Activated CD4-positive, alpha-beta T cell treated with anti-CD3 and anti-CD28 coated beads for 36 hours (primary cell): ENCODE measurements around the gene ABCB10. TPM values are rescaled to one million over a fixed set of nuclear protein-coding genes. Genes with fewer than 3 reads are reported as not detected.

Experiments
- ATAC-seq: fragments of 200-7000 bp; cut with Tn5 transposase; one replicate; pipeline ENCODE4 v1.10.0; 2021; ENCODE audit warnings: mild to moderate bottlenecking, moderate library complexity
- CTCF ChIA-PET: fragments of 350-600 bp; sonication (Branson Sonifier 250); formaldehyde crosslinking; loops from one replicate; lab custom pipeline; 2021; ENCODE audit warnings: antibody characterized with exemption; lab: Charles Lee
- POLR2A ChIA-PET: fragments of 350-600 bp; sonication (Branson Sonifier 250); formaldehyde crosslinking; loops from one replicate; lab custom pipeline; 2021; ENCODE audit warnings: antibody characterized with exemption, inconsistent platforms; lab: Charles Lee
- DNase-seq: peaks from one replicate; pipeline ENCODE4 v3.0.0-alpha.2; 2020
- H3K27ac Mint-ChIP-seq: one replicate; pipeline ENCODE4 v1.8.0; 2021; ENCODE audit warnings: mixed read lengths
- H3K27me3 Mint-ChIP-seq: one replicate; pipeline ENCODE4 v1.8.0; 2021; ENCODE audit warnings: mixed read lengths
- H3K36me3 Mint-ChIP-seq: one replicate; pipeline ENCODE4 v1.8.0; 2021; ENCODE audit warnings: low read depth, mixed read lengths
- H3K4me1 Mint-ChIP-seq: one replicate; pipeline ENCODE4 v1.8.0; 2021; ENCODE audit warnings: mixed read lengths
- H3K4me3 Mint-ChIP-seq: one replicate; pipeline ENCODE4 v1.8.0; 2021; ENCODE audit warnings: mild to moderate bottlenecking, moderate library complexity, mixed read lengths
- H3K9me3 Mint-ChIP-seq: one replicate; pipeline ENCODE4 v1.8.0; 2021; ENCODE audit warnings: low read depth, mixed read lengths
- intact Hi-C, 2 experiments: fragments of 100-400 bp; cut with DNase I in 1 of 2; cut with micrococcal nuclease in 1 of 2; formaldehyde crosslinking; loops; one replicate each; pipeline versions ENCODE4 v1.14.2 to v1.15.1; 2022 to 2024; cut with DNase I, micrococcal nuclease
- total RNA-seq, 2 experiments: library from RNA; stranded (reverse); gene quantifications; one replicate each; pipeline ENCODE4 v1.2.3, GENCODE V29; 2021

ABCB10 gene
- total RNA-seq, 2 experiments from 2014 or later = 18.4 to 30.1 TPM

GRCh38 chr1:229554886-229555621 is 3.5 kb downstream of the ABCB10 start:
- H3K4me1 Mint-ChIP-seq = peaks cover 46% of the 10 kb centered on the region
- no peaks in the 10 kb centered on the region for H3K27me3 Mint-ChIP-seq
- no peak overlapping the region for H3K4me3 Mint-ChIP-seq
- H3K9me3 Mint-ChIP-seq = no peaks in the 10 kb centered on the region
- no peak for ATAC-seq
- intact Hi-C loops = loop anchor here (5.0 kb wide), 3 partner anchors 52 to 757 kb away; no protein-coding TSS in a partner anchor
- ChIA-PET POLR2A (interaction anchor here (0.5 kb wide), 1 partner anchor 216 kb away, joined by 6 read pairs; no protein-coding TSS in a partner anchor), CTCF (no interaction called here)
- H3K27ac Mint-ChIP-seq = no peak overlapping the region
- H3K36me3 Mint-ChIP-seq = no peaks in the 10 kb centered on the region
- no peak for DNase-seq

GRCh38 chr1:229553621-229554130 is 4.8 kb downstream of the ABCB10 start:
- POLR2A ChIA-PET = no interaction called here
- Mint-ChIP-seq H3K27ac (no peak overlapping the region), H3K9me3 (no peaks in the 10 kb centered on the region), H3K4me3 (no peak overlapping the region), H3K27me3 (no peaks in the 10 kb centered on the region), H3K36me3 (peaks cover 3% of the 10 kb centered on the region), H3K4me1 (peaks cover 43% of the 10 kb centered on the region)
- ATAC-seq (no peak), DNase-seq (no peak)
- intact Hi-C loops = no loop called here
- CTCF ChIA-PET = no interaction called here

GRCh38 chr1:229552732-229553131 is 5.8 kb downstream of the ABCB10 start:
- ChIA-PET CTCF (no interaction called here), POLR2A (no interaction called here)
- no peak for ATAC-seq
- peaks cover 6% of the 10 kb centered on the region for H3K36me3 Mint-ChIP-seq
- H3K27ac Mint-ChIP-seq = peak overlapping the region; percentile 6
- no peak for DNase-seq
- no peaks in the 10 kb centered on the region for H3K9me3 Mint-ChIP-seq
- no peaks in the 10 kb centered on the region for H3K27me3 Mint-ChIP-seq
- H3K4me3 Mint-ChIP-seq = no peak overlapping the region
- intact Hi-C loops = no loop called here
- peaks cover 43% of the 10 kb centered on the region for H3K4me1 Mint-ChIP-seq

- Mint-ChIP-seq H3K9me3 (no peaks in the 10 kb centered on the region), H3K4me3 (no peak overlapping the region), H3K27me3 (no peaks in the 10 kb centered on the region), H3K27ac (no peak overlapping the region), H3K4me1 (peaks cover 28% of the 10 kb centered on the region), H3K36me3 (peaks cover 12% of the 10 kb centered on the region)
- no peak for ATAC-seq
- ChIA-PET POLR2A (no interaction called here), CTCF (interaction anchor here (0.8 to 1.0 kb wide), 2 partner anchors 24 to 33 kb away, joined by 3 read pairs; no protein-coding TSS in a partner anchor)
- no peak for DNase-seq
- intact Hi-C loops = no loop called here
These were observed 7.5 kb downstream of the ABCB10 start for GRCh38 chr1:229550812-229551567.

GRCh38 chr1:229547542-229547941 is 11.0 kb downstream of the ABCB10 start:
- Mint-ChIP-seq H3K4me3 (no peak overlapping the region), H3K27me3 (no peaks in the 10 kb centered on the region), H3K9me3 (no peaks in the 10 kb centered on the region), H3K27ac (no peak overlapping the region), H3K36me3 (peaks cover 38% of the 10 kb centered on the region), H3K4me1 (peaks cover 32% of the 10 kb centered on the region)
- DNase-seq (no peak), ATAC-seq (no peak)
- intact Hi-C loops = no loop called here
- ChIA-PET POLR2A (no interaction called here), CTCF (interaction anchor here (0.6 to 1.0 kb wide), 2 partner anchors 11 to 576 kb away, joined by 3 to 5 read pairs; no protein-coding TSS in a partner anchor)

GRCh38 chr1:229544587-229544986 is 13.9 kb downstream of the ABCB10 start:
- H3K9me3 Mint-ChIP-seq = no peaks in the 10 kb centered on the region
- H3K27me3 Mint-ChIP-seq = no peaks in the 10 kb centered on the region
- H3K4me3 Mint-ChIP-seq = no peak overlapping the region
- ATAC-seq = no peak
- CTCF ChIA-PET = interaction anchor here (0.7 kb wide), 1 partner anchor 18 kb away, joined by 3 read pairs; no protein-coding TSS in a partner anchor
- no peak for DNase-seq
- peaks cover 35% of the 10 kb centered on the region for H3K4me1 Mint-ChIP-seq
- intact Hi-C loops = no loop called here
- POLR2A ChIA-PET = no interaction called here
- peak overlapping the region; percentile 10 for H3K27ac Mint-ChIP-seq
- H3K36me3 Mint-ChIP-seq = peaks cover 55% of the 10 kb centered on the region

DNA sequence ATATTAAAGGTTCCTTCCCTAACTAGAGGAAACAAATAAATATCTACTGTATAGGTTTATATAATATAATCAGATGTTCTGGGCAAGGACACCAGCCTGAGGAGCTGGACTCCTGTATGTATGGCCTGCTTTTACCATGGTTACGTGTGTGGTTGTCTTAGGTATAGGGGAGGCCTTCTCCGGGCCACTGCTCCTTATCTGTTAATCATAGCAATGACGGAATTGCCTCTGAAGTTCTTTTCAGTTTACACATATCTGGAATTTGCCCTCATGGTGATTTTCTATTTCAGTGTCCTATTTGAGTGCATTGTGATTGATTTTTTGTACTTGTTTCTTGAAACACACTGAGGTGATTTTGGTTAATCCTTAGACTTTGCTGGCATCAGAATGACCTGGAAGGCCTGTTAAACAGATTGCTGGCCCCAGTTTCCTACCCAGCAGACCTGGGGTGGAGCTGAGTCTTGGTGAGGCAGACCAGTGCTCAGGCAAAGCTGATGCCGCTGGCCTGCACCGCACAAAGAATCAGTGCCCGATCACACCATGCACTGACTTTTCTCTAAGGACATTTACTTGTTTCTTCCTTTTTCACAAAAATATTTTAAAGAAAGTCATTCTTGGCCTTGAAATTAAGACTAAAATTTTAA is 18.5 kb downstream of the ABCB10 start:
- H3K4me3 Mint-ChIP-seq = no peak overlapping the region
- no peak overlapping the region for H3K27ac Mint-ChIP-seq
- ChIA-PET POLR2A (interaction anchor here (1.3 kb wide), 1 partner anchor 260 kb away, joined by 3 read pairs; no protein-coding TSS in a partner anchor), CTCF (no interaction called here)
- intact Hi-C loops = no loop called here
- DNase-seq (no peak), ATAC-seq (no peak)
- H3K27me3 Mint-ChIP-seq = no peaks in the 10 kb centered on the region
- H3K9me3 Mint-ChIP-seq = no peaks in the 10 kb centered on the region
- peaks cover 61% of the 10 kb centered on the region for H3K36me3 Mint-ChIP-seq
- H3K4me1 Mint-ChIP-seq = peaks cover 30% of the 10 kb centered on the region

- no peak for ATAC-seq
- Mint-ChIP-seq H3K4me1 (peaks cover 23% of the 10 kb centered on the region), H3K27ac (no peak overlapping the region), H3K27me3 (no peaks in the 10 kb centered on the region), H3K36me3 (peaks cover 54% of the 10 kb centered on the region), H3K9me3 (no peaks in the 10 kb centered on the region), H3K4me3 (no peak overlapping the region)
- CTCF ChIA-PET = no interaction called here
- DNase-seq = no peak
- POLR2A ChIA-PET = no interaction called here
- intact Hi-C loops = no loop called here
These were observed 19.6 kb downstream of the ABCB10 start for GRCh38 chr1:229538945-229539344.

DNA sequence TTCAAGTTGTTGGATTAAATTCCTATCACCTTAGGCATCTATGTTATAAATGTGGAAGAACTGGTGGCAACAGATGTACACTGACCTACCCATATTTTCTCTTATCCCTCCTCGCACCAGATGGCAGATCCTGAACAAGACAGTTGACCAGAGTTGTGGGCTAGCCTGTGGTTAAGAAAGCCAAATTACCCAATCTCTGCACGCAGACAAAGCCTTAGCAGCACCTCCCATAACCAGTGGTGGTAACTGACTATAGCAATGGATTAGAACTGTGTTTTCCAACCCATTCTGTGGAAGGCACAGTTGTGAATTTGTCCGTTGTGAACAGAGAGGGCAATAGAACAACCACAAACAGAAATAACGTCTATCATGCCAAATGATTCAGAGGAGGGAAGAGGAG is 20.6 kb downstream of the ABCB10 start:
- H3K4me1 Mint-ChIP-seq = peaks cover 13% of the 10 kb centered on the region
- H3K36me3 Mint-ChIP-seq = peaks cover 49% of the 10 kb centered on the region
- ChIA-PET CTCF (interaction anchor here (2.0 kb wide), 1 partner anchor 19 kb away, joined by 4 read pairs; no protein-coding TSS in a partner anchor), POLR2A (no interaction called here)
- intact Hi-C loops = no loop called here
- no peaks in the 10 kb centered on the region for H3K9me3 Mint-ChIP-seq
- no peak overlapping the region for H3K4me3 Mint-ChIP-seq
- DNase-seq = no peak
- no peaks in the 10 kb centered on the region for H3K27me3 Mint-ChIP-seq
- no peak for ATAC-seq
- H3K27ac Mint-ChIP-seq = no peak overlapping the region

- Mint-ChIP-seq H3K4me3 (no peak overlapping the region), H3K9me3 (no peaks in the 10 kb centered on the region), H3K27ac (no peak overlapping the region), H3K36me3 (peaks cover 41% of the 10 kb centered on the region), H3K27me3 (no peaks in the 10 kb centered on the region), H3K4me1 (peaks cover 3% of the 10 kb centered on the region)
- ChIA-PET POLR2A (interaction anchor here (0.6 kb wide), 1 partner anchor 102 kb away, joined by 4 read pairs; no protein-coding TSS in a partner anchor), CTCF (interaction anchor here (2.0 kb wide), 1 partner anchor 20 kb away, joined by 4 read pairs; no protein-coding TSS in a partner anchor)
- no peak for ATAC-seq
- no peak for DNase-seq
- intact Hi-C loops = no loop called here
These were observed 21.5 kb downstream of the ABCB10 start for GRCh38 chr1:229536982-229537381.

- no peaks in the 10 kb centered on the region for H3K9me3 Mint-ChIP-seq
- ChIA-PET POLR2A (no interaction called here), CTCF (interaction anchor here (1.4 kb wide), 1 partner anchor 14 kb away, joined by 4 read pairs; no protein-coding TSS in a partner anchor)
- intact Hi-C loops = no loop called here
- H3K27ac Mint-ChIP-seq = no peak overlapping the region
- peak; percentile 47 for ATAC-seq
- H3K36me3 Mint-ChIP-seq = peaks cover 43% of the 10 kb centered on the region
- no peak overlapping the region for H3K4me3 Mint-ChIP-seq
- H3K4me1 Mint-ChIP-seq = no peaks in the 10 kb centered on the region
- H3K27me3 Mint-ChIP-seq = no peaks in the 10 kb centered on the region
- no peak for DNase-seq
These were observed 23.3 kb downstream of the ABCB10 start for GRCh38 chr1:229535230-229535629.
